Fibroblast of lung (primary cell): ENCODE data around the gene INPP1. TPM values are rescaled to one million over a fixed set of nuclear protein-coding genes. Genes with fewer than 3 reads are reported as not detected.
A peak's percentile ranks its signal among the peaks of the same experiment; 100 is the strongest.

Experiments
- DNase-seq, 2 donors: peaks; one replicate each; pipeline versions ENCODE4 v3.0.0 to v3.0.0-alpha.2; 2010; ENCODE audit warnings: low read depth in 2 of 2
- H2AFZ ChIP-seq: 2 replicates; pipeline ENCODE4 v1.5.1; 2012; ENCODE audit warnings: low read length, control low read depth, inconsistent platforms
- H3K27ac ChIP-seq: 2 replicates; pipeline ENCODE4 v1.5.1; 2011; ENCODE audit warnings: low read length, control low read depth; ENCODE audit not compliant: insufficient read depth
- H3K27me3 ChIP-seq: 2 replicates; pipeline ENCODE4 v1.5.1; 2011; ENCODE audit warnings: mild to moderate bottlenecking, low read length; ENCODE audit not compliant: control insufficient read depth, insufficient read depth
- H3K36me3 ChIP-seq: 2 replicates; pipeline ENCODE4 v1.5.1; 2011; ENCODE audit warnings: low read length; ENCODE audit not compliant: control insufficient read depth, insufficient read depth
- H3K4me1 ChIP-seq: 2 replicates; pipeline ENCODE4 v1.5.1; 2011; ENCODE audit warnings: low read length; ENCODE audit not compliant: control insufficient read depth, insufficient read depth; ENCODE audit errors: extremely low read depth
- H3K4me2 ChIP-seq: 2 replicates; pipeline ENCODE4 v1.5.1; 2011; ENCODE audit warnings: low read length, control low read depth; ENCODE audit not compliant: insufficient read depth; ENCODE audit errors: extremely low read depth
- H3K4me3 ChIP-seq, 4 experiments: fragments of 200-600 bp in 1 of 4; sonication (generic) in 1 of 4; replicated peaks in 1 of 4; 2 replicates each; pipeline ENCODE4 v1.5.1; 2011 to 2016; ENCODE audit warnings: low read length in 4 of 4, low read depth in 3 of 4, mild to moderate bottlenecking in 3 of 4, control low read depth in 2 of 4, inconsistent platforms in 1 of 4, mixed read lengths in 1 of 4; ENCODE audit not compliant: insufficient read depth in 1 of 4; ENCODE audit errors: control extremely low read depth in 1 of 4
- H3K79me2 ChIP-seq: 2 replicates; pipeline ENCODE4 v1.5.1; 2012; ENCODE audit warnings: mild to moderate bottlenecking, low read length, inconsistent platforms; ENCODE audit not compliant: control insufficient read depth, insufficient read depth
- H3K9ac ChIP-seq: 2 replicates; pipeline ENCODE4 v1.5.1; 2011; ENCODE audit warnings: mild to moderate bottlenecking, low read length, control low read depth; ENCODE audit not compliant: insufficient read depth
- H3K9me3 ChIP-seq: 2 replicates; pipeline ENCODE4 v1.5.1; 2012; ENCODE audit warnings: low read depth, low read length; ENCODE audit not compliant: control insufficient read depth, insufficient read depth
- H4K20me1 ChIP-seq: 2 replicates; pipeline ENCODE4 v1.5.1; 2011; ENCODE audit warnings: low read length; ENCODE audit not compliant: control insufficient read depth, insufficient read depth; ENCODE audit errors: extremely low read depth
- EZH2 ChIP-seq: IDR thresholded peaks from 2 replicates; pipeline ENCODE4 v1.5.1; 2012; ENCODE audit warnings: low read length, control low read depth, mild to moderate bottlenecking; ENCODE audit errors: missing control alignments
- polyA plus RNA-seq, 2 donors: library from polyadenylated mRNA; depleted of rRNA in 1 of 2; stranded (reverse) in 1 of 2; unstranded in 1 of 2; fragments of >200 nt; gene quantifications; 2 replicates each; pipeline ENCODE4 v1.2.1, GENCODE V29; 2011 to 2012; ENCODE audit warnings: missing spikeins in 1 of 2
- total RNA-seq: library from RNA; depleted of rRNA; stranded (reverse); fragments of >200 nt; gene quantifications from 2 replicates; pipeline ENCODE4 v1.2.1, GENCODE V29; 2014
- TF ChIP-seq, protein P1 (sequence below), 2 donors: IDR thresholded peaks in 1 of 2; conservative IDR thresholded peaks in 1 of 2; 1 replicate in 1 of 2; 2 replicates in 1 of 2; pipeline ENCODE4 v1.5.1; 2011 to 2012; ENCODE audit warnings: low read length in 2 of 2, control low read depth in 1 of 2, inconsistent platforms in 1 of 2, low read depth in 1 of 2, mild to moderate bottlenecking in 1 of 2

INPP1 gene
- total and polyA plus RNA-seq, 2 donors (not counting 1 experiment from before 2014, with no cell fraction given), result 14.0 to 16.4 TPM

DNA sequence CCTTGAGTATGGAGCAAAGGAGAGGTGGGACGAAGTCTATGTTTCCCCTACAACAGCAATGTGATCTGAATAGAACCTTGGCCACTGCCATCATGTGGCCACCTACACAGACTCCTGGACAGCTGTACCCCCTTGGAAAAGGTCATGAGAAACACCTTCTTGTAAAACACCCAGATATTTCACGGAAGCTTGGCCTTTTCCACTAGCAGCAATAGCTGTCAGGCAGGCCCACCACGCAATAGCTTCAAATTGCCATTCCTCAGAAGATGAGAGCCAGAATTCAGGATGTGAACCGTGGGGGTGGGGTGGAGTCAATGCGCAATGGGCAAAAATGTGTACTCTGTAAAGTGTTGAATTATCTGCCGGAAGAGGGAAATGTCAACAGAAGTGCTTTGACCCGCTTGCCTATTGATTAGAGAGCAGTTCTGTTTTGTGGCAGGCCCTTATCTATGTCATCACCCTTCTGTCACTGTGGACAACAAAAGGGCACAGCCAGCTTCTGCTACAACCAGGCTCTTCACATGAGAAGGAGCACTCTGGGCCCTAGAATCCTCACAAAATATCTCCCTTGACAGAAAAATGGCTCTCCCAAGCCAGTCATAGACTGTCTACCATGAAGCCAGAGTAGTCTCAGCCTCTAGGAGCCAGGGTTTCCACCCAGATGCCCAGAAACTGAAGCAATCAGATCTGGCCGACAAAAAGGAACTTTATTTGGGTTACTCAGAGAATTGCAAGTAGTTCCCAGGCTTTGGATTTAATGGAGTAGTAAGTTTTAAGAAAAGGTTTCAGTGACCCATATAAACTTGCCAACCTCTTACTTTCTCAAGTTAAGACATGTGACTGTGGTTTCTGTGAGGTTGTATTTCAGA, 9.5 kb downstream of the INPP1 start:
- peak in 1 of 2 donors; percentile 56 for DNase-seq

DNA sequence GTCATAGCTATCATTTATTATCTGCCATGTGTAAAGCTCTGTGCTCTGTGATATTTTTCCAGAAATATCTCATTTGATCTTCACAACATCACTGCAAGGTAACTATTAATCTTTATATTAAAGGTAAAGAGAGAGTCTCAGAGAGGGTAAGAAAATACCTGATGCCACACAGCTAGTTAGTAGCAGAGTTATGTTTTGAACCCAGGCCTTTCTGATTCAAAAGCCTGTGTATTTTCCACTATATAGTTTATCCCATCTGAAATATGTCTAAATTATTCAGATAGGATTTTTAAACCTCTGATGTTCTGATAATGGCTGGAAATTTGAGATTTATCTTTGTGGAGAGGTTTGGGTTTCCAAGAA, 10.1 kb downstream of the INPP1 start:
- no peak for DNase-seq
- no peaks in the 10 kb centered on the region for H3K9me3 ChIP-seq
- H3K4me3 ChIP-seq, result no peak overlapping the region
- H4K20me1 ChIP-seq, result no peaks in the 10 kb centered on the region
- H3K4me1 ChIP-seq, result no peaks in the 10 kb centered on the region
- H3K27ac ChIP-seq, result no peak overlapping the region
- TF ChIP-seq, protein P1, sequence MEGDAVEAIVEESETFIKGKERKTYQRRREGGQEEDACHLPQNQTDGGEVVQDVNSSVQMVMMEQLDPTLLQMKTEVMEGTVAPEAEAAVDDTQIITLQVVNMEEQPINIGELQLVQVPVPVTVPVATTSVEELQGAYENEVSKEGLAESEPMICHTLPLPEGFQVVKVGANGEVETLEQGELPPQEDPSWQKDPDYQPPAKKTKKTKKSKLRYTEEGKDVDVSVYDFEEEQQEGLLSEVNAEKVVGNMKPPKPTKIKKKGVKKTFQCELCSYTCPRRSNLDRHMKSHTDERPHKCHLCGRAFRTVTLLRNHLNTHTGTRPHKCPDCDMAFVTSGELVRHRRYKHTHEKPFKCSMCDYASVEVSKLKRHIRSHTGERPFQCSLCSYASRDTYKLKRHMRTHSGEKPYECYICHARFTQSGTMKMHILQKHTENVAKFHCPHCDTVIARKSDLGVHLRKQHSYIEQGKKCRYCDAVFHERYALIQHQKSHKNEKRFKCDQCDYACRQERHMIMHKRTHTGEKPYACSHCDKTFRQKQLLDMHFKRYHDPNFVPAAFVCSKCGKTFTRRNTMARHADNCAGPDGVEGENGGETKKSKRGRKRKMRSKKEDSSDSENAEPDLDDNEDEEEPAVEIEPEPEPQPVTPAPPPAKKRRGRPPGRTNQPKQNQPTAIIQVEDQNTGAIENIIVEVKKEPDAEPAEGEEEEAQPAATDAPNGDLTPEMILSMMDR (conservative IDR thresholded peaks at IDR 0.05 in 1 of 2, IDR thresholded peaks at IDR 0.05 in 1 of 2; ENCODE audit: low read depth in 1 of 2, low read length in 2 of 2), result no peak
- TF ChIP-seq EZH2, result no peak
- H3K9ac ChIP-seq, result no peak overlapping the region
- no peak overlapping the region for H2AFZ ChIP-seq
- no peak overlapping the region for H3K4me2 ChIP-seq
- no peaks in the 10 kb centered on the region for H3K79me2 ChIP-seq
- no peaks in the 10 kb centered on the region for H3K36me3 ChIP-seq
- no peaks in the 10 kb centered on the region for H3K27me3 ChIP-seq

More for the DNA sequence above, 9.5 kb downstream of the INPP1 start:
- Histone ChIP-seq H3K9ac (no peak overlapping the region), H3K79me2 (peaks cover 3% of the 10 kb centered on the region), H3K4me2 (no peak overlapping the region), H3K4me3 (no peak overlapping the region), H2AFZ (no peak overlapping the region), H3K36me3 (no peaks in the 10 kb centered on the region), H3K4me1 (no peaks in the 10 kb centered on the region), H4K20me1 (no peaks in the 10 kb centered on the region), H3K27ac (no peak overlapping the region), H3K27me3 (no peaks in the 10 kb centered on the region), H3K9me3 (no peaks in the 10 kb centered on the region)
- TF ChIP-seq, protein P1 (conservative IDR thresholded peaks at IDR 0.05 in 1 of 2, IDR thresholded peaks at IDR 0.05 in 1 of 2; ENCODE audit: low read depth in 1 of 2, low read length in 2 of 2), result no peak
- TF ChIP-seq EZH2, result no peak

DNA sequence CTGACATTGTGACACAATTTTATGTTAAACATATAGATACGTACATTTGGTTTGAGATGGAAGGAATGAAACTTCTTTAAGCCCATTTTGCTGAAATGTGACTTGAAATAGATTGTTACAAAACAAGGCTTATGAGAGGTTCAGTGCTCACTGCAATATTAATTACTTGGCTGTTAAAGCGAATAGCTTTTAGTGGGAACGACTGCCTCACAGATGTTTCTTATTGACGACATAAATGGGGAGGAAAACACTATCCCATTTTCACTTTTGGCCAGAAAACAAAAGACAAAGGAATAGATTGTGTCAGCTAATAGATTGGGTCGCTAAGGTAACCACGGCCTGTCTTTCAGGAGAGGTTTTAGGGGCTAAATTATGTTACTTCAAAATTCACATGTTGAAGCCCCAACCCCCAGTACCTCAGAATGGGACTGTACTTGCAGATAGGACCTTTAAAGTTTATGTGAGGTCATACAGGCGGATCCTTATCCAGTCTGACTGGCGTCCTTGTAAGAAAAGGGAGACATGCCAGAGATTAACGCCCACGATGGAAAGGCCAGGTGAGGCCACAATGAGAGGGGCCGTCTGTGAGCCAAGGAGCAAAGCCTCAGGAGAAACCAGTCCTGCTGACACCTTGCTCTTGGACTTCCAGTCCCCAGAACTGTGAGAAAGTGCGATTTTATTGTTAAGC, 10.8 kb downstream of the INPP1 start:
- Histone ChIP-seq H3K9ac (no peak overlapping the region), H3K27me3 (no peaks in the 10 kb centered on the region), H3K79me2 (peaks cover 2% of the 10 kb centered on the region), H4K20me1 (no peaks in the 10 kb centered on the region), H3K4me3 (no peak overlapping the region), H3K36me3 (no peaks in the 10 kb centered on the region), H3K27ac (no peak overlapping the region), H3K4me2 (no peak overlapping the region), H3K4me1 (peaks cover 3% of the 10 kb centered on the region), H3K9me3 (no peaks in the 10 kb centered on the region), H2AFZ (no peak overlapping the region)
- TF ChIP-seq EZH2, result no peak
- TF ChIP-seq, protein P1 (conservative IDR thresholded peaks at IDR 0.05 in 1 of 2, IDR thresholded peaks at IDR 0.05 in 1 of 2; ENCODE audit: low read depth in 1 of 2, low read length in 2 of 2), result no peak
- peak in 1 of 2 donors; percentile 21 for DNase-seq
